Fibroblast of mammary gland (primary cell): ENCODE measurements around the gene NCR3LG1.

ENCODE experiments used
- DNase-seq: peaks from one replicate; pipeline ENCODE4 v3.0.0-alpha.2; 2010; ENCODE audit warnings: low read depth
- H3K4me3 ChIP-seq: 2 replicates; pipeline ENCODE4 v1.5.1; 2011; ENCODE audit warnings: low read depth, mild to moderate bottlenecking, low read length, moderate library complexity; ENCODE audit not compliant: control insufficient read depth
- TF ChIP-seq, protein P1 (sequence below): conservative IDR thresholded peaks from 2 replicates; pipeline ENCODE4 v1.5.1; 2011; ENCODE audit warnings: low read depth, low read length, inconsistent platforms; ENCODE audit not compliant: control insufficient read depth, insufficient read depth

The NCR3LG1 gene

GRCh38 chr11:17351510-17352176, at the start of gene NCR3LG1:
Gene NCR3LG1 (plus strand): TSS chr11:17351800. CDS start chr11:17351970, 170 bp downstream.
- peak within 1 kb of the TSS; percentile 64 for H3K4me3 ChIP-seq
- DNase-seq: peak; percentile 73
- TF ChIP-seq, protein P1, sequence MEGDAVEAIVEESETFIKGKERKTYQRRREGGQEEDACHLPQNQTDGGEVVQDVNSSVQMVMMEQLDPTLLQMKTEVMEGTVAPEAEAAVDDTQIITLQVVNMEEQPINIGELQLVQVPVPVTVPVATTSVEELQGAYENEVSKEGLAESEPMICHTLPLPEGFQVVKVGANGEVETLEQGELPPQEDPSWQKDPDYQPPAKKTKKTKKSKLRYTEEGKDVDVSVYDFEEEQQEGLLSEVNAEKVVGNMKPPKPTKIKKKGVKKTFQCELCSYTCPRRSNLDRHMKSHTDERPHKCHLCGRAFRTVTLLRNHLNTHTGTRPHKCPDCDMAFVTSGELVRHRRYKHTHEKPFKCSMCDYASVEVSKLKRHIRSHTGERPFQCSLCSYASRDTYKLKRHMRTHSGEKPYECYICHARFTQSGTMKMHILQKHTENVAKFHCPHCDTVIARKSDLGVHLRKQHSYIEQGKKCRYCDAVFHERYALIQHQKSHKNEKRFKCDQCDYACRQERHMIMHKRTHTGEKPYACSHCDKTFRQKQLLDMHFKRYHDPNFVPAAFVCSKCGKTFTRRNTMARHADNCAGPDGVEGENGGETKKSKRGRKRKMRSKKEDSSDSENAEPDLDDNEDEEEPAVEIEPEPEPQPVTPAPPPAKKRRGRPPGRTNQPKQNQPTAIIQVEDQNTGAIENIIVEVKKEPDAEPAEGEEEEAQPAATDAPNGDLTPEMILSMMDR: no peak

GRCh38 chr11:17313349-17314231, 38.0 kb upstream of the NCR3LG1 start:
- no peak for DNase-seq
- H3K4me3 ChIP-seq: no peak overlapping the region
- TF ChIP-seq, protein P1: no peak

DNA sequence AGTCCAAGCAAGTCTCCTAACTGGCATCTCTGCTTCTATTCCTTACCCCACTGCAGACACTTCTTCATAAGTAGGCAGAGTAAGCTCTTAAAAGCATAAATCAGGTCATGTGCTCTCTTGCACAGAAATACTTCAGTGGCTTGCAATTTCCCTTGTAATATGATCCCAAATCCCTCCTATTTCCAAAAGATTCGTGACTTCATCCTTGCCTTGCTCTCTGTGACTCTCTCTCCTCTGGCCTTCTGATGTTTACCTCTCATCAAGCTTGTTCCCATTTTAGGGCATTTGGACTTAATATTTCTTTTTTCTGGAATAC, 37.4 kb upstream of the NCR3LG1 start:
- peak; percentile 90 for DNase-seq
- TF ChIP-seq, protein P1: no peak
- no peak overlapping the region for H3K4me3 ChIP-seq

- TF ChIP-seq, protein P1: no peak
- no peak overlapping the region for H3K4me3 ChIP-seq
- DNase-seq: no peak
These were observed 36.6 kb upstream of the NCR3LG1 start for GRCh38 chr11:17314904-17315426.

DNA sequence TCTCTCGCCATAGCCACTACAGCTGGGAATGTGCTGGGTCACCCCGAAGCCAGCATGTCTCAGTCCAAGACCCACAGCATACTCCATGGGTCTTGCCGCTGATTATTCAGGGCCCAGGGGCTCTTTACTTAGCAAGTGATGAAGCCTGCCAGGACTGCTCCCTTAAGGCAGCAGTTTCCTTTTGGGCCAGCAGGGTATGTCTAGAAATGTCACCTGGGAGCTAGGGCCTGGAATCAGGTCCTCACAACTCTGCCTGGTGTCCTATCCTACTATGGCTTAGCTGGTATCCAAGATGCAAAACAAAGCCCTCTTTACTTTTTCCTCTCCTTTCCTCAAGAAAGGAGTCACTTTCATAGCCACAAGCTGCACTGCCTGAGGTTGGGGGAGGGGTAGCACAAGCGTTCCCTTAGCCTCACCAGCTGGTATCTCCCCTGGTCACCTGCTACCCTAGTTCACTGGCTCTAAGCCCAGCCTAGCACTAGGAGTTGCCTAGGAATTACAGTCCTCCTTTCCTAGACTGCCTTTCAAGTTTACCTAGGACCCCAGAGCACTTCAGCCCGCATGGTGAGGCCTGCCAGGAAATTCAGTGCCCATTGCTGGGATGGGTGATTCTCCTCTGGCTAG, 22.6 kb upstream of the NCR3LG1 start:
- no peak for DNase-seq
- TF ChIP-seq, protein P1: no peak
- H3K4me3 ChIP-seq: no peak overlapping the region

DNA sequence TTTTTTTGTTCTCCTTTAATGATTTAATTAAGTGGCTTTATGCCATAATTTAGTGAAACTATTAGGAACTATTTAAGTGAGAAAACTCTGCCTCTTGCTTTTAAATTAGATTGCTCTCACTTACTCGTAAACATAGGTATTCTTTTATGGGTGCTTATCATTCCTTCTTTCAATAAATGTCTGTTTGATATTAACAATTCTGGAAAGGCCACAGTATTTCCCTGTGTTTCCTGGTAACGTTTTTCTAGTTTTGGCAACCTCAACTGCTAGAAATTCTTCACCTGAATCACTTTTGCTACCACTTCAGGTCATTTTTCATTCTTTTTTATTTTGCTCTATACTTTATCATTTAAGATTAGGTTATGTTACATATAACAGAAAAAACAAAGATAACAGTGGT, 19.9 kb upstream of the NCR3LG1 start:
- no peak overlapping the region for H3K4me3 ChIP-seq
- no peak for DNase-seq
- TF ChIP-seq, protein P1: no peak
